HL-60 (cell line): Measurements from ENCODE around the gene GSTCD.

Experiments
- CTCF ChIP-seq: IDR thresholded peaks from one replicate; pipeline ENCODE4 v1.5.1; 2011; ENCODE audit warnings: low read length, control low read depth, inconsistent platforms; ENCODE audit not compliant: insufficient read depth
- POLR2AphosphoS5 ChIP-seq: IDR thresholded peaks from 2 replicates; pipeline ENCODE4 v1.6.1; 2012; ENCODE audit warnings: low read depth
- SPI1 ChIP-seq: IDR thresholded peaks from 2 replicates; pipeline ENCODE4 v1.6.1; 2012; ENCODE audit warnings: low read depth, mild to moderate bottlenecking, borderline replicate concordance

GRCh38 chr4:105851196-105851595 lies 142.6 kb downstream of the GSTCD start:
- TF ChIP-seq CTCF = no peak
- no peak for TF ChIP-seq POLR2AphosphoS5
- TF ChIP-seq SPI1 = no peak
